GM21737 (cell line): ENCODE data around the gene ITIH6.
"Not testable (repeated sequence)": the region's sequence is repeated elsewhere in the genome, so short reads cannot be mapped to it uniquely, and the experiment has no call there.

Experiments
- ATAC-seq: cut with Tn5 transposase; IDR thresholded peaks from one replicate; pipeline ENCODE4 v1.9.1; 2021; ENCODE audit warnings: mild to moderate bottlenecking, moderate library complexity; ENCODE audit not compliant: unreplicated experiment

The ITIH6 gene

GRCh38 chrX:54807524-54808108 lies 9.6 kb upstream of the ITIH6 start, which contains the start of gene MAGED2:
Gene MAGED2 (plus strand): TSS chrX:54807745. CDS start chrX:54809332, 1,587 bp downstream.
- ATAC-seq, result no peak

DNA sequence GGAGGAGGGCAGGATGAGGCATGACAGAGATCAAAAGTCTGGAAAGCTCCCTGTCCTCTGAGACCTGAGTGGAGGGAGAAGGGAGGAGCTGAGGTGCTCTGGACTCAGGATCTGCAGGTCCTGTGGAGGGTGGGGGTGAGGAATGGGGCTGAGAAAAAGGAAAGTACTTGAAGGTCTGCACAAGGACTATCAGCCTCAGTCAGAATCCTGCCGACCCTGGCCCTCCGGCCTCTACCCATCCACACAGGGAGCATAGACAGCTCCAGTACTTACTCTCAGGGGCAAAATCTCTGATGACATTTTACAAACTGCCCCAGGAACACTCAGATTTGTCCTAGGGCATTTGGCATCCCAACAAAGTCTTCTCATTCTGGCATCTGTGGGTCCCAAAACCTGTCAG lies 991 bp upstream of the ITIH6 start:
- ATAC-seq, result no peak

- no peak for ATAC-seq
These were observed 3.3 kb downstream of the ITIH6 start for GRCh38 chrX:54794795-54795194.

DNA sequence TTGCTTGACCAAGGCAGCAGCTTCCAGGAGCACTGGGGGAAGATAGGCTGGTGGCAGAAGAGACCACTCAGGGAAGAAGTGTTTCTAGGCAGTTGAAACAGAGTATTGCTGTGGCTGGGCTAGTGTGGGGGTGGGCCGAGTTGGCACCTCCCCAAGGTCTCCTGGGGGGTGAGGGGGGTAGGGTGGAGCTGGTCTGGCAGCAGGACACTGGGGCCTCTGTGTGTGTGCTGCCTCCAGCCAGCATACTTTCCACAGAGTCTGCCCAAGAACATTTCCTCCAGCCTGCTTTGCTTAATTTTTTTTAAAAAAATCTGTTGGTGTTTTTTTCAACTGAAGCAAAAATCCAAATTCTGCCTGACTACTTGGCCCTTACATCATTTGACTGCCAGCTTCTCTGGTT lies 4.0 kb downstream of the ITIH6 start:
- no peak for ATAC-seq

DNA sequence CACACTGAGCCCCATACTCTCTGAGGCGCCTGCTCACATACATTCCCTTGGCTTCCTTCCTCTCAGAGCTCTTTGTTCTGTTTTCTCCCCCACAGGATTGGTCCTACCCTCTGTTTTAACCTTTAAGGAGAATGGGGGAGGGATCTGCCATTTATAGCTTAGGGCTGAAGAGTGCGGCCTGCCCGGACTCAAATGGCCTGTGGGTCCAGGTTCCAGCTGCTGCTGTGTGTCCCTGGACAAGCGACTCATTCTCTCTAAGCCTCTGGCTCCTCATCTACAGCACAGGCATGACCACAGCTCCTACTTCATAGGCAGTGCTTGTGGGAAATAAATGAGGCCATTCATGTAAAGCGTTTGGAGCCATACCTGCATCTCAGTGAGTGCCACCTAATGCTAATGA lies 8.7 kb downstream of the ITIH6 start:
- ATAC-seq, result not testable (repeated sequence)

DNA sequence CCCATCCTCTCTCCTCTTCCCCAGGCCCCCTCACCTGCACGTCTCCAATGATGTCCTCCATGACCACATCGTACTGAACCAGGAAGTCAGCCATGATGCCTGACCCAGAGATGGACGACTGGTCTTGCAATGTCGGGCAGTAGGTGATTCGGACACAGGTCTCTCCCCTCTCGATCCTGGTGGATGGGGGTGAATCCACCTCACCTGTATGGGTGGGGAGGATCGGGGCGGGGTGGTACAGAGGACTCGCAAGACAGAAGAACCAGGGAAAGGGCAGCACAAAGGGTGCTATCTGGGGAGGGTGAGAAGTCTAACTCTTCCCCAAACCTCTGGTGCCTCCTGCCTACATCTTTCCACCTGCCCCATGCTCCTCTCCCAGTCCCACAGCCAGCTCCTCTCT lies 9.6 kb downstream of the ITIH6 start:
- ATAC-seq, result no peak

DNA sequence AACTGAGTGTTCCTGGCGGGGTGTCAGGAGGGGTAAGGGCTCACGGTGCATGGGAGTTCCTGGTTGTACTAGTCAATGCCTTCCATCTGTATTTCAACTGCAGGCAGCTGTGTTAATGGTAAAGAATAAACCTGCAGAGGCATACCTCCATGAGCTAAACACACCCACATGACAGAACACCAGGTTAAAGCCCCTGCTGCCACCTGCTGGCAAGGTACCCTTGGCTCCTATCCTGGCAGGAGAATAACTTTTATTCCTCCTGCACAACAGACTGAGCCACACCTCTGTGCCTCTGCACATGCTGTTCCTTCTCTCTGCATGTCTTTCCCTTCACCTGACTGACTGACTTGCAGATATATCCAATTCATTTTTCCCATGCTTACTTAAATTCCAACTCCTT lies 11.1 kb downstream of the ITIH6 start:
- no peak for ATAC-seq

DNA sequence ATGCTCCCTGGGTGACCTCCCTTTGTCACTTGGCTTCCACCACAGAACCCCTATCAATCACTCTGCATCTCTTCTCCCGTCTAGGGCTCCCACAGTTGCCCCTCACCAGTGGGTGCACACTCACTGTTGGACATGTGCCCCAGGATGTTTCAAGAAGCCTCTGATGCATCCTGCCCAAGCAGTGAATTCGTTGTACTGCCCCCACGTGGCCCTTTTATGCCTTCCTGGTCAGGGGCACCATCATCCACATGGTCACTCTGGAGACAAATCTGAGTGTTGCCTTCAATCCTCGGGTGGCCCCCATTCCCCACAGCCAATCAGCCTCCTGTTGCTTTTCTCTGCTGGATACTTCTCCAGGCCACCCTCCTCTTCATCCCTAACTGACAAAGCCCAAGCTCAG lies 12.2 kb downstream of the ITIH6 start:
- ATAC-seq, result no peak

DNA sequence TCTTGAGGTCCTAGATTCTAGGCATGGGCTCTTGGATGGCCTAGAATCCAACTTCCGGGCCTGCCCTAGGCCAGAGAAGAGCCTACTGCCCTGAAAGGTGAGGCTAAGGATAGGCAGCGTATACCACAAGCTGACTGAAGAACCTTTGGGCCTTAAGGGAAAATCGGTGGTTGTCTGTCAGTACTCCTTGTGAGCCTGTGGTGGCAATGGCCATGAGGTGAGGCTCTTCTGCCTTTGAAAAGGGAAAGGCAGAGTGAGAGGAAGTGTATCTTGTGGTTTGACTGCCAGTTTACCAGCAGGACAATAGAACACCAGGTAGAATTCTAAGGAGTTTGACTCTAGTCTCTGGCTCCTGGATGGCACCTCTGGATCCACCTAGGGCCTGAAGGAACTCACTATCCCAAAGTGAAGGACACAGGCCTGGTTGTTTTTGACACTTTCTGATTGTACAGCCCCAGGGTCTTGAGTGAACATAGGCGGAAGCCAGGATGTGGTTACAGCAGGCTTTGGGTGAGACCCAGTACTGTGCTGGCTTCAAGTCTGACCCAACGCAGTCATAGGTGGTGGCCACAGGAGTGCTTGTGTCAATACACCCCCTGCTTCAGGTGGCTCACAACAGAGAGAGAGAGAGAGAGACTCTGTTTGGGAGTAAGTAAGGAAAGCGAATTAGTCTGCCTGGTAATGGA lies 20.9 kb downstream of the ITIH6 start:
- no peak for ATAC-seq

DNA sequence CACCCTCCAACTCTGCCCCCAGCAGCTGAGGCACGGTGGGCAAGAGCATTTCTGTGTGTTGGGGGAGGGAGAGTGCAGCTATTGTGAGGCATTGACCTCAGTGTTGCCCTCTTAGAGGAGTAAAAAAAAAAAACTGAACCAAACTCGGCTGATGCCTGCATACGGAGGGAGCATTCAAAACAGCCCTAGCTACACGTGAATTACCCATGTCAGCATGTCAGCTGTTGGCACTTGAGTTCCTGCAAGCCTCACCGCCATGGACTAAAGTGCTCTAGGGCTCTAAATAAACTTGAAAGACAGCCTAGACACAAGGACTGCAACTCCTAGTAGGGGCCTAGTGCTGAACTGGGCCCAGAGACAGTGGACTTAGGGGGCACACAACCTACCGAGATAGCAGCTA lies 22.0 kb downstream of the ITIH6 start:
- no peak for ATAC-seq

DNA sequence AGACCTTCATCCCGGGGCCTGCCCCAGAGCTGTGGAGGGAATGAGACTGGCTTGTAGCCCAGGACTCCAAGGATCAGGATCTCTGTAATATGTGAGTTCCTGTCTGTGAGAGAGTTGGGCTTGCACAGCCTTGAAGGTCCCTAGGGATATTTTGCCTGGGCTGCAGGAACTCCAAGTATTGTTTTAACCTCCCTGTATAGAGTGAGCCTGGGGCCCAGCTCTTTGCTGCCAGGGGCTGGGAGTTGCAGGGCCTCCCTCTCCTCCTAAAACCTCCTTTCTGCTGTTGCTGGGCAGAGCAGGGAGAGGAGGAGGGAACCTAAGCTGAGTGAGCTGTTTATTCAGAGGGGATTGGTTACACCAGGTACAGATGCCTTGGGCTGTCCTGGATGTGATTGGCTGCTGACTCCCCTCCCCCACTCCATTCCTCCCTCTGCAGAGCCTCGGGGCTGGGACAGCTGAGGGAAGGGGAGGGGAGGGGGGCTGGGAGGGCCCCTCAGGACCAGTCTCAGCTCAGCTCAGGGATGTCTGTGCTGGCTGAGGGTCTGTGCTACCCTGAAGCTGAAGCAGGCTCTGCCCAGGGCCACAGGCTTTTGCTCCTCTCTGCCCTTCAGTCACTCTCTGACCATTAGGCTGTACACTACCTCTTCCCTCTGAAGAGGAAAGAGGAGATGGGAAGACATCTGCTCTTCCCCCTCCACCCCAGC lies 23.5 kb downstream of the ITIH6 start:
- ATAC-seq, result not testable (repeated sequence)

- ATAC-seq, result no peak
These were observed 39.7 kb downstream of the ITIH6 start for GRCh38 chrX:54758114-54759055.

DNA sequence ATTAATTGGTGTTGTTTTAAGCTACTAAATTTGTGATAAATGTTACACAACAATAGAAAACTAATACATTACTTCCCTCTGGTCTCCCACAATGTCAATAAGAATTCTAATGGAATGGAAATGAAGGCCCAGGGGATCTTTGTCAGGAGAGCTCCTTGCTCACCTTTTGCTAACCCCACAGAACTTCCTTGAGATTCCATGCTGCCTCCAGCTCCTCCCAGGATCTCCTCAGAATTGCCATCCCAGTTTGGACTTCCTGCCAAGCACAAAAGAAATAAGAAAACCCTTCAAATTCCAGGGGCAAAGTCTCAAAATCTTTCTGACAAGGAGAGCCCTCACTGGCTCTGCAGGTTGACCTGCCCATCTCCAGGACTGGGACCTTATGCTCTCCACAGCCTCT lies 43.2 kb downstream of the ITIH6 start:
- ATAC-seq, result no peak

GRCh38 chrX:54748626-54749025 lies 49.4 kb downstream of the ITIH6 start:
- ATAC-seq, result no peak

DNA sequence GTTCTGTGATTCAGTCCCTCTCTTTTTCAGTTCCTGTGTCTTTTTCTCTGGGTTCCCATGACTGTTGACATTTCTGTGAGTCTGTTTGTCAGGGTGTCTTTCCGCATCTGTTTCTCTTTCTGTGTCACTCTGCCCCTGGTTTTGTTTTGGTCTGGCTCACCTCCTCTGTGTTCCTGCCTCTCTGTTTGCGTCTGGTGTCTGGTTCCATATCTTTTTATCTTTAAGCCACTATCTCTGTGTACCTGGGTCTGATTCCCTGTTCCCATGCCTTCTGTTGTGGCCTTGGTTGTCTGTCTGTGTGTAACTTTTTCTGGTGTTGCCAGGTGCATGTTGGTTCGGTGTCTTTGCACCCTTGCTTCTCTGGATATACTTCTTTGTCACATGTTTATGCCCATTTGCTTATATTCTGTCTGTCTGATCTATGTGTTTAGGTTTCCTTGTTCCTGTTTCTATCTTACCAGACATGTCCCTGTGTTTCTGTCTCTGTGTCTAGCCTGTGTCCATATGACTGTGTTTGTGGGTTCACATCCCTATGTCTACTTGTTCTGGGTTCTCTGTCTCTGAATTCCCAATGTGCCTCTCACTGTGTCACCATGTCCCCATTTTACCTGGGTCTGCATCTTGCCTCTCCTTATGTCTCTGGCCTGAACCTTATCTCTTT lies 50.2 kb downstream of the ITIH6 start:
- no peak for ATAC-seq

DNA sequence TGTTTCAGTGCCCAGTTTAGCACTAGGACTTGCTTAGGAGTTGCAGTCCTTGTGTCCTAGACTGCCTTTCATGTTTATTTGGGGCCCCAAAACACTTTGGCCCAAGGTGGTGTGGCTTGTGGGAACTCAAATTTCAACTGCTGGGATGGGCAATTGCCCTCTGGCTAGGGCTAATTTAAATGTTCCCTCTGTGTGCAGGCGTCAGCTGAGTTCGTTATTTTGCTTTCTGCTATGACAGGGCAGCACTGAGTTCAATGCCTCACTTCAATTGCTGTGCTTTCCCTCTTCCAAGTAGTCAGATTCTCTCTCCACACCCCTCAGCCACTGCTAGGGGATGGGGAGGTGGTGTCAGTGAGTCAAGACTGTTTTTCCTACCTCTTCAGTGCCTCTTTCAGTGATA lies 51.1 kb downstream of the ITIH6 start:
- ATAC-seq, result no peak

DNA sequence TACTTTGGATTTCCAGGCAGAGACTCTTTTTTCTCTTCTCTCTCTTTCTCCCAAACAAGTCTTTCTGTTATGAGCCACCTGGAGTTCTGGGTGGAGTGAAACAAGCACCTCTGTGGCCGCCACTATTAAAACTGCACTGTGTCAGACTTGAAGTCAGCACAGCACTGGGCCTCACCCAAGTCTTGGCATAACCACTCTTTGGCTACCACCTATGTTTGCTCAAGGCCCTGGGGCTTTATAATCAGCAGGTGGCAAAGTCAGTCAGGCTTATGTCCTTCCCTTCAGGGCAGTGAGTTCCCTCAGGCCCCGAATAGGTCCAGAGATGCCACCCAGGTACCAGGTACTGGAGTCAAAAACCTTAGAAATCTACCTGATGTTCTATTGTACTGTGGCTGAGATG lies 52.4 kb downstream of the ITIH6 start:
- no peak for ATAC-seq

DNA sequence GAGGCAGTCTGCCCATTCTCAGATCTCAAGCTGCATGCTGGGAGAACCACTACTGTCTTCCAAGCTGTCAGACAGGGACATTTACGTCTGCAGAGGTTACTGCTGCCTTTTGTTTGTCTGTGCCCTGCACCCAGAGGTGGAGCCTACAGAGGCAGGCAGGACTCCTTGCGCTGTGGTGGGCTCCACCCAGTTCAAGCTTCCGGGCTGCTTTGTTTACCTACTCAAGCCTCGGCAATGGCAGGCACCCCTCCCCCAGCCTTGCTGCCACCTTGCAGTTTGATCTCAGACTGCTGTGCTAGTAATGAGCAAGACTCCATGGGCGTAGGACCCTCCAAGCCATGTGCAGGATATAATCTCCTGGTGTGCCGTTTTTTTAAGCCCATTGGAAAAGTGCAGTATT lies 59.5 kb downstream of the ITIH6 start:
- ATAC-seq, result not testable (repeated sequence)

DNA sequence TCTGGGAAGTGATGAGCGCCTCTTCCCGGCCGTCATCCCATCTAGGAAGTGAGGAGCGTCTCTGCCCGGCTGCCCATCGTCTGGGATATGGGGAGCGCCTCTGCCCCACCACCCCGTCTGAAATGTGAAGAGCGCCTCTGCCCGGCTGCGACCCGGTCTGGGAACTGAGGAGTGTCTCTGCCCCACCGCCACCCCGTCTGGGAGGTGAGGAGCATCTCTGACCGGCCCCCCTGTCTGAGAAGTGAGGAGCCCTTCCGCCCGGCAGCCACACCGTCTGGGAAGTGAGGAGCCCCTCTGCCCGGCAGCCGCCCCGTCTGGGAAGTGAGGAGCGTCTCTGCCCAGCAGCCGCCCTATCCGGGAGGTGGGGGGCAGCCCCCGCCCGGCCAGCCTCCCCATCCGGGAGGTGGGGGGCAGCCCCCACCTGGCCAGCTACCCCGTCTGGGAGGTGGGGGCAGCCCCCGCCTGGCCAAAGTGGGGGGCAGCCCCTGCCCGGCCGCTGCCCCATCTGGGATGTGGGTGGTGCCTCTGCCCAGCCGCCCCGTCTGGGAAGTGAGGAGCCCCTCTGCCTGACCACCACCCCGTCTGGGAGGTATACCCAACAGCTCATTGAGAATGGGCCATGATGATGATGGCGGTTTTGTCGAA lies 61.6 kb downstream of the ITIH6 start:
- not testable (repeated sequence) for ATAC-seq

- no peak for ATAC-seq
These were observed 76.6 kb downstream of the ITIH6 start for GRCh38 chrX:54721424-54721823.
